C4-2B (cell line): ENCODE measurements around the gene PLCL2.

Experiments used
- H3K27ac ChIP-seq: fragments of 450-650 bp; 2 replicates; pipeline ENCODE4 v1.5.1; 2017
- ZFX ChIP-seq: fragments of 450-650 bp; IDR thresholded peaks from 2 replicates; pipeline ENCODE4 v1.6.1; 2017
- TF ChIP-seq, protein P1 (sequence below): fragments of 450-650 bp; conservative IDR thresholded peaks from 2 replicates; pipeline ENCODE4 v1.5.1; 2017; ENCODE audit warnings: mild to moderate bottlenecking

PLCL2 gene

DNA sequence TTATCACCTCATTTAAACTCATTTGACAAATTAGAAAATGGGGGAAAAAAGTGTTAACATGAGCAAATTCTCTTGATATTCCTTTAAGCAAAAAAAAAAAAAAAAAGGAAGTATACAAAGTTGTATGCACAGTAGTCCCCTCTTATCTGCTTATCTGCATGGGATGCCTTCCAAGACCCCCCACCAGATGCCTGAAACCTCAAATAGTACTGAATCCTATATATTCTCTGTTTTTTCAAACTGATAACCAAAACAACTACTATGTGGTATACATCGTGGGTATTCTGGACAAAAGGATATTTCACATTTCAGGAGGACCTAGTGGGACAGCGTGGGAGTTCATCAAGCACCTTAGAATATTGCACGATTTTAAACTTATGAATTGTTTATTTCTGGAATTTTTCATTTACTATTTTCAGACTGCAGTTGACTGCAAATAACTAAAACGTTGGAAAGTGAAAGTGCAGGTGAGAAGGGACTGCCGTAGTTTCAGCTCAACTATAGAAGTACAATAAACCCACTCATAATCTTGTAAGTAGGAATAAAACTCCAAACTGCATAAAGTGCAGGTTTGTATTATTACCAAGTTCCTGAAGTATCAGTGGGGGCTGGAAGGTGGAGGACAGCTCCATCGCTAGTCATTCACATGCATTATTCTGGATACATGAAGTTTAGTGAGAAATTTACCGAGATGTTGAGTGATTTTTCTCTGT lies 43.6 kb upstream of the PLCL2 start:
- H3K27ac ChIP-seq, result no peak overlapping the region
- TF ChIP-seq, protein P1, sequence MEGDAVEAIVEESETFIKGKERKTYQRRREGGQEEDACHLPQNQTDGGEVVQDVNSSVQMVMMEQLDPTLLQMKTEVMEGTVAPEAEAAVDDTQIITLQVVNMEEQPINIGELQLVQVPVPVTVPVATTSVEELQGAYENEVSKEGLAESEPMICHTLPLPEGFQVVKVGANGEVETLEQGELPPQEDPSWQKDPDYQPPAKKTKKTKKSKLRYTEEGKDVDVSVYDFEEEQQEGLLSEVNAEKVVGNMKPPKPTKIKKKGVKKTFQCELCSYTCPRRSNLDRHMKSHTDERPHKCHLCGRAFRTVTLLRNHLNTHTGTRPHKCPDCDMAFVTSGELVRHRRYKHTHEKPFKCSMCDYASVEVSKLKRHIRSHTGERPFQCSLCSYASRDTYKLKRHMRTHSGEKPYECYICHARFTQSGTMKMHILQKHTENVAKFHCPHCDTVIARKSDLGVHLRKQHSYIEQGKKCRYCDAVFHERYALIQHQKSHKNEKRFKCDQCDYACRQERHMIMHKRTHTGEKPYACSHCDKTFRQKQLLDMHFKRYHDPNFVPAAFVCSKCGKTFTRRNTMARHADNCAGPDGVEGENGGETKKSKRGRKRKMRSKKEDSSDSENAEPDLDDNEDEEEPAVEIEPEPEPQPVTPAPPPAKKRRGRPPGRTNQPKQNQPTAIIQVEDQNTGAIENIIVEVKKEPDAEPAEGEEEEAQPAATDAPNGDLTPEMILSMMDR, result no peak
- TF ChIP-seq ZFX, result no peak

DNA sequence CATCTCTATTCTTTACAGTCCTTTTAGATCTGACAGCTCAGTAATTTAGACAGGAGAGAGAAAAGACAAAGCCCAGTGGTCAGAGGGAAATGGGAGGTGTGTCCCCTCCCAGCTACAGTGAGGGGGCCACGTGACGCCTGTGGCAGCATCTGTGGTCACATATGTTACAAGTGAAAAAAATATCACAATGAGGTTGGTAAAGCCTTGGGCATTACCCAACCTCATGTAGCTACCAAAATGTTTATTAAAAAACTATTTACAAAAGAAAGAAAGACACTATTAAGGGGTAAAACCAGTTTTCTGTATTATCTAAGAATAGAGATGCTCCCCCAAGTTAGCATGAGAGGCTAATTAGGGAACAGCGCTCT lies 42.9 kb upstream of the PLCL2 start:
- TF ChIP-seq, protein P1, result no peak
- TF ChIP-seq ZFX, result no peak
- H3K27ac ChIP-seq, result no peak overlapping the region

DNA sequence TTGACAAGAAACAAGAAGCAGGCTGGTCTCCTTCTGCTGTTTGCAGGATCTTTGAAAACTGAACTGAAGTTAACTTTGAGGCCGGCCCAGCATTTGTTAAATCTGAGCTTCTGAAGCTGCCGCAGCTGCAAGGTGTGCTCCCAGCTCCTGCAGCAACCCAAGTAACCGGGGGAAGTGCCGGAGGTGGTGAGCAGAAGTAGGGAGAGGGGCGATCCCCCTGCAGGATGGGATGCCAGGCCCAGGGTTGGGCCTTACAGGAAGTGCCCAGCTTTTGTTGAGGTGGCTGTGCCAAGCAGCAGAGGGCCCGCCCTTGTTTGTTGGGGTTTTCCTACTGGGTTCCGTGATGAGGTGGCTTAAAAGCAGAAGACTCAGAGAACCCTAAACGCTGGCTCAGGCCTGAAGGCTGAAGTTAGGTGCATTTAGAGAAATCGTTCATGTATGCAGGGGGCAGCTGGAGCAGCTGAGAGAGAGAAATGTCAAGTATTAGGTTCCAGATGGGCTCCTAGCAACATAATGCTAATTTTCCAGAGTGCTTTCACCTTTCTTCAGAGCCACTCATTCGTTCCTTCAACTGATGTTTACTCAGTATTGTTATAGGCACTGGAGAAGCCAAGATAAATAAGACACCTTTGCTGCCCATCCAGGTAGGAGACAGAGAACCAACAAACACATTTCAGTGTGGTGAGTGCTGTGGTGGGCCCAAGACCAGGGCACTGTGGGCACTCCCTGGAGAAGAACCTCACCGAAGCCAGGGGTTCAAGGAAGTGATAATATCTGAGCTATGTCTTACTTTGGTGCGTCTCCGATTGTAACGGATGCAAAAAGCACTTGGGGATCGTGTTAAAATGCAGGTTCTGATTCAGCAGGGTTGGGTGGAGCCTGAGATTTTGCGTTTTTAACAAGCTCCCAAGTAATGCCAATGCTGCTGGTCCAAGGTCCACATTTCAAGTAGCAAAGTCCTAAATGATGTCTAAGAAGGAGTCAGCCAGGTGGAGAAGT lies 42.2 kb upstream of the PLCL2 start:
- H3K27ac ChIP-seq, result no peak overlapping the region
- TF ChIP-seq, protein P1, result no peak

DNA sequence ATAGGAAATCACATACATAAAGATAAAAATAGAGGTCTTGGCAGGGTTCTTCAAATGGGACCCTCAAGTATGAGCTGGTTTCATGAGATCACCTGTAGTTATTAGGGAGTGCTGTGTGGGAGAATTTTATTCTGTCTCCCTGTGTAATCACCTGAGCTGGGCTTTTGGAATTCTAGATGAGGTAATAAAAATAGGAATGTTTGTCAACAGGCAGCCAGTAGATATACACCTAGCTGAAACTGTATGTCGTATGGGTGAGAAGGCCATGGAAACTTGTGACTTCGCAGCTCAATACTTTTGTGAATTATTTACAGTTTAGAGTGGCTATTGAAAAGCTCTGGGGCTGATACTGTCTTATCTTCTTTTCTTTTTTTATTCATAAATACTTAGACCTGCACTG lies 40.5 kb upstream of the PLCL2 start:
- no peak overlapping the region for H3K27ac ChIP-seq
- TF ChIP-seq, protein P1, result no peak
- TF ChIP-seq ZFX, result no peak

DNA sequence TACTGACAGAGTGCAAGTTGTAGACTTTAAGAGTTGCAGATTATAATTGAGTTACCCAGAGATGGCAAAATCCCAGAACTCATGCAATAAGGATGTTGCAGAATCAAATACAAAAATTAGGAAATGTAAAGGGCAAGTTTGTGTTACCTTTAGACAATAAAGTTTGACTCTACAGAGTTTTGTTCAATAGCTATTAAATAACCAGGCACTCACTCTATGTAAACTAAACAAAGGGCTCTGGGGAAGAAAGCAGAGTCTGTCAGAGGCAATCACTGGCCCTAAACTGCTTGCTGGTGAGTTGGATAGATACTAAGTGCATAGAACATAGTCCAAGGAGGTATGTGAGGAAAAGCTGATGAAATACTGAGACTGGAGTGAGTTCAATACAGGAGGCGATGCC lies 40.0 kb upstream of the PLCL2 start:
- TF ChIP-seq, protein P1, result no peak
- no peak for TF ChIP-seq ZFX
- no peak overlapping the region for H3K27ac ChIP-seq

DNA sequence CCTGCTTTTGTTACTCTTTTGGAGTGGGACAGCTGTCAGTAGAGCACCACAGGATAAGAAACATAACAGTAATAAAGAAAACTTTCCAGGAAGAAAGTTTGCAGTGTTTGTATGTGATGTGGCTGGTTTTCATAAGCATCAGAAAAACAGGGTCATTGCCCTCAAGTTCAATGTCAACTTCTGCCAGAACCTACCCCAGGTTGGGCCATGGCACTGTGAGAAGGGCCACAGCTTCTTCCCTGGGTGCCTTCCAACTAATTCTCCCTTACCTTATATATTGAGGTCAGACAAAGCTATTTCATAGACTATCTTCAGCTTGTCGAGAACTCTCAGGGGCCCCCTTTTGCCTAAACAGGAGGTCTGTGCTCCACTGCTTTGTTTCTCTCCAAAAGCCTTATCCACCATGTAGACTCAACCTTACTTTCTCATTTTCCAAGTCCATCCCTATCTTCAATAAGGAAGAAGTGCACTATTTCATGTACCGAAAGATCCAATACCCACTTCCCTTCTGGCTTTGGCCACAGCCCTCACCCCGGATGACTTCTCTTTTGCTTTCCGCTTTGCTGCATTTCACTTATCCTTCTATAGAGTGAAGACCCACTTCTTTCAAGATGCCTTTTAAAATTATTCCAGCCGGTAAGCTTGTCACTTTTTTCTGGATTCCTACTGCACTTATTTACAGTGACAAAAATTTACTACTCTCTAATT lies 38.2 kb upstream of the PLCL2 start:
- H3K27ac ChIP-seq, result no peak overlapping the region
- TF ChIP-seq ZFX, result no peak
- TF ChIP-seq, protein P1, result no peak

DNA sequence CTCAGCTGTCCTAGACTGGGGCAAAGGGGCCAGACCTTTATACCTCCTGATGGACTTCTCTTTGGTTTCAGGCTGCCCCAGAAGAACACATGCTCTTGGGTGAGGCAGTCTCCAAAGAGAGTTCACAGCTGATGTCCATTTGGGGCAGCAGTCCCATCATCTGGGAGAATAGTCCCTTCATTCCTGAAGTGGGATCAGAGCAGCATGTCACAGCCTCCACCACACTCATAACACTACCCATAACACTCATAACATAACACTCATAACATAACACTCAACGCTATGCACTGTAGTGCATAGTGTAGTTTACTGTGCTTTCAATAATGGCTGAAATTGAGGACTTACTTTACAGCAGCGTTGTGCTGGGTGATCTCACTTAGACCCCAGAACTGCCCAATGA lies 36.7 kb upstream of the PLCL2 start:
- H3K27ac ChIP-seq, result no peak overlapping the region
- no peak for TF ChIP-seq ZFX
- TF ChIP-seq, protein P1, result no peak
